Stomach smooth muscle (tissue), 2 donors: ENCODE measurements around the gene NUP50.
A peak's percentile ranks its signal among the peaks of the same experiment; 100 is the strongest.

Experiments
- H3K27ac ChIP-seq: one replicate; pipeline ENCODE4 v1.7.0; 2013; ENCODE audit warnings: mild to moderate bottlenecking, low read length, inconsistent platforms
- H3K27me3 ChIP-seq, 2 donors: one replicate each; pipeline ENCODE4 v1.7.0; 2013; ENCODE audit warnings: low read length in 2 of 2; ENCODE audit not compliant: insufficient read depth in 2 of 2, control insufficient read depth in 1 of 2
- H3K36me3 ChIP-seq, 2 donors: one replicate each; pipeline ENCODE4 v1.7.0; 2013; ENCODE audit warnings: low read length in 2 of 2; ENCODE audit not compliant: control insufficient read depth in 2 of 2, insufficient read depth in 2 of 2
- H3K4me1 ChIP-seq: one replicate; pipeline ENCODE4 v1.7.0; 2013; ENCODE audit warnings: low read length; ENCODE audit not compliant: control insufficient read depth, insufficient read depth
- H3K4me3 ChIP-seq, 2 donors: one replicate each; pipeline ENCODE4 v1.7.0; 2013; ENCODE audit warnings: low read length in 2 of 2
- H3K9ac ChIP-seq, 2 donors: one replicate each; pipeline ENCODE4 v1.7.0; 2013; ENCODE audit warnings: low read length in 2 of 2, mild to moderate bottlenecking in 1 of 2
- H3K9me3 ChIP-seq, 2 donors: one replicate each; pipeline ENCODE4 v1.7.0; 2013; ENCODE audit warnings: low read length in 2 of 2; ENCODE audit not compliant: control insufficient read depth in 2 of 2
- donor health status: healthy.
- donor health status: Pancreatic carcinoma.

Gene NUP50, protein sequence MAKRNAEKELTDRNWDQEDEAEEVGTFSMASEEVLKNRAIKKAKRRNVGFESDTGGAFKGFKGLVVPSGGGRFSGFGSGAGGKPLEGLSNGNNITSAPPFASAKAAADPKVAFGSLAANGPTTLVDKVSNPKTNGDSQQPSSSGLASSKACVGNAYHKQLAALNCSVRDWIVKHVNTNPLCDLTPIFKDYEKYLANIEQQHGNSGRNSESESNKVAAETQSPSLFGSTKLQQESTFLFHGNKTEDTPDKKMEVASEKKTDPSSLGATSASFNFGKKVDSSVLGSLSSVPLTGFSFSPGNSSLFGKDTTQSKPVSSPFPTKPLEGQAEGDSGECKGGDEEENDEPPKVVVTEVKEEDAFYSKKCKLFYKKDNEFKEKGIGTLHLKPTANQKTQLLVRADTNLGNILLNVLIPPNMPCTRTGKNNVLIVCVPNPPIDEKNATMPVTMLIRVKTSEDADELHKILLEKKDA

DNA sequence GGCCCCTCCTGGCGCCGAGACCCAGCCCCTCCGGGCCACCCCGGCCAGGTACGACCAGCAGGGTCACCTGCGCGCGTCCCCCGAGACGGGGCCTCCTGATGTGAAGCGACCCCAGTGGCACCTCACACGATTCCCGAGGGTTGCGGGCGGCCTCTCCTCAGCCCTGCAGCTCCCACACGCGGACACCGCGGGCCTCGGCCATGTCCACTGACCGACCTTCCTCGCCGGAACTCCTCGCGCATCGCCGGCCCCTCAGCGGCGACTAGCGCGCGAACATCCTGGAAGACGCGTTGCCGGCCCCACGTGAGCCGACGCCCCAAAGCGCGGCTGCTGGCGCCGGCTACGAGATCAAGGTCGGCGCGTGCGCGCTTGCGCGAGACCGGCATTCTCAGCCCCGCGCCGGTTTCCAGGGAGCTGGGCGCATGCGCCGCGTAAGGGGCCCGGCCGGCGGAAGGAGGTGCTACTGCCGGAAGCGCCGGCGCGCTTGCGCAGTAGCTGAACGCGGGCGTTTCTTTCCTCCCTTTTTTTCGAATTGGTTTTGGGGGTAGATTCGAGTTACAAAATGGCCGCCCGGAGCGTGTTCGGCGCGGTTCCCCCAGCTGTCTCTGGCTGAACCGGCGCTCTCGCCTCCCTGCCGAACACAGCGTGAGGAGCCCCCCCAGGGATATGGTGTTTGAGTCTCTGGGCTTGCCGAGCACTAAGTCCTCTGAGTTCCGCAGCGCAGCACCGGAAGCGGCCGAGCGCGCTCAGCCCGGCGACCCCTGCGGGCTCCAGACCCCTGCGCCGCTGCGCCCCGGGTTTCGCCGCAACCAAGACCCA, at the start of gene NUP50:
NUP50 (plus strand) TSS at position 475 of the 819 bp plus-strand sequence. CDS start 4,253 bp downstream, outside the sequence.
- Histone ChIP-seq H3K4me1 (peaks cover 20% of the 10 kb centered on the region), H3K4me3 (peak within 1 kb of the TSS; percentile 87 to 90), H3K36me3 (peaks cover 4 to 6% of the 10 kb centered on the region in 2 donors), H3K9ac (peak within 1 kb of the TSS; percentile 78 to 94), H3K27ac (peak within 1 kb of the TSS; percentile 64), H3K9me3 (no peaks in the 10 kb centered on the region), H3K27me3 (no peaks in the 10 kb centered on the region)

DNA sequence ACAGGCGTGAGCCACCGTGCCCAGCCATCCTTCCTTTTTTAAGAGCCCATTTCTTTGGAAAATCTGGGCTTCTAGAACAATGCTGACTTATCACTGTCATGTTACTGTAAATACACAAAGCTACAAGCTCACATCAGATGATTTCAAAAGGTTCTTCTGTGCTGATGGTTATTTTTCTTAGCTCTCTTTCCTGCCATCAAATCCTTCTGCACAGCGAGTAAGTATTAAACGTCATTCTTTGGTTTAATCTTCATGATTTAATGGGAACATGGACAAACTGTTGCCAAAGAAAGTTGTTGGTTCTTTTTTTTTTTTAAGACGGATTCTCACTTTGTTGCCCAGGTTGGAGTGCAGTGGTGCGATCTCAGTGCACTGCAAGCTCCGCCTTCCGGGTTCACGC, 43.3 kb upstream of the NUP50 start:
- Histone ChIP-seq H3K27ac (no peak overlapping the region), H3K9ac (no peak overlapping the region), H3K9me3 (no peaks in the 10 kb centered on the region), H3K4me1 (peaks cover 5% of the 10 kb centered on the region), H3K27me3 (no peaks in the 10 kb centered on the region), H3K4me3 (no peak overlapping the region), H3K36me3 (no peaks in the 10 kb centered on the region)

DNA sequence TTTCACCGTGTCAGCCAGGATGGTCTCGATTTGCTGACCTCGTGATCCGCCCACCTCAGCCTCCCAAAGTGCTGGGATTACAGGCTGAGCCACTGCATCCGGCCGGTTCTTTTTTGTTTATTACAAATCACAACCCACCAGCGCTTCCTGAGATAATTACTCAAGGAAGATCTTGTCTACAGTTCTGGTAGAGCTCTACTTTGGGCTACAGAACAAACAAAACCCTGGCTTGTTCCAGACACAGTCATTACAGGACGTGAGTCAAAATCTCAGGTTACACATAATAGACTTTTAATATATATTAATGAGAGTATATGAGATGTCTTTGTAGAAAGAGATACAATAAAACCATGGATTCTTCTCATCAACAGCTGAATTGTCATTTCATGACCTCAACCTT, 42.8 kb upstream of the NUP50 start:
- H3K27me3 ChIP-seq: no peaks in the 10 kb centered on the region
- H3K4me1 ChIP-seq: peaks cover 7% of the 10 kb centered on the region
- H3K4me3 ChIP-seq: no peak overlapping the region
- H3K9me3 ChIP-seq: no peaks in the 10 kb centered on the region
- H3K27ac ChIP-seq: no peak overlapping the region
- no peaks in the 10 kb centered on the region for H3K36me3 ChIP-seq
- H3K9ac ChIP-seq: no peak overlapping the region

DNA sequence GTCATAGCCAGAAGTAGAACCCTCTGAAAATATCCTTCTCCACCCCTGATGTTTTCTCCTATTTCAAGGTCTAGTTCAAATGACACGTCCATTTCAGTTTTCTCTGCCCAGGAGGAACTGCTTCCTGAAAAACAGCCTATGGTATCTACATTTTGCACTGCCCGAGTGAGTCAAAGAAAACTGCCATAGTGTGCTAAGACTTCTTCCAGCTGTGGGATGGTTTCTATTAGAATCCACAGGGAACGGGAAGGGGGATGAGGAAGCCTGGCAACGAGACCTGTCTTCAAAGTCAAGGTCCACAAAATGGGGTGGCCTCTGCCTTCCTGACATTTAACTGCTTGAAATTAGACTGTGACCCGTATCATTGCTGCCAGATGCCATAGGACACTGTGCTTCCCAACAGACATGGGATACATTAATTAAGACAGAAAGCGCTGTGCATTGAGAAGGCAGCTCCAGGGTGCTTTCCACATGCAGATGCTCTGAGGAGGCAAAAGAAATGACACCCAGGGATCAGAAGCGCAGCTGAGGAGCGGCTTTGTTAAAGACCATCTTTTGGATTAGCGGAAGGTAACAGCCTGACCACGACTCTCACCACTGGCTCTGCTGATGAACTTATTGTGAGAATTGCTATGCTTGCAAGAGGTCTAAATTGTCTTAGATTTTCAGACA, 39.4 kb upstream of the NUP50 start:
- Histone ChIP-seq H3K9me3 (no peaks in the 10 kb centered on the region), H3K4me3 (no peak overlapping the region), H3K4me1 (peaks cover 7% of the 10 kb centered on the region), H3K36me3 (no peaks in the 10 kb centered on the region), H3K9ac (peak overlapping the region in 1 of 2 donors; percentile 11), H3K27ac (no peak overlapping the region), H3K27me3 (no peaks in the 10 kb centered on the region)

DNA sequence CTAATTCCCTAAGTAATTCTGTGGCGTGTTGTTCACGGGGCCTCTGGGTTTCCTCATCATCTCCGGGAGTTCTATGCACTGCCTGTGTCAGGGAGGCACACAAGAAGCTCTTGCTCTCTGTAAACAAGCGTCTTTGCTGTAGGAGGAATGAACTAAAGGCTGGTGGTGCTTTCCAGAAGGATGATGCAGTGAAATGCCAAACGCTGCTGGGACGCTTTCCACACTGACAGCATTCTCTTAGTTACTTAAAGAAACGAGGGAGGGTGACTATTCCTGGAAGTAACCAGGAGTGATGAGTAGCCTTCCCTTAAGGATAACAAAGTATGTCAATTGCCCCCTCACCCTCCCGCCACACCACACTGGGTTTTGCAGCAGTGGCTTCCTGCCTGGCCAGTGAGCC, 38.5 kb upstream of the NUP50 start:
- peak overlapping the region in 1 of 2 donors; percentile 11 for H3K9ac ChIP-seq

DNA sequence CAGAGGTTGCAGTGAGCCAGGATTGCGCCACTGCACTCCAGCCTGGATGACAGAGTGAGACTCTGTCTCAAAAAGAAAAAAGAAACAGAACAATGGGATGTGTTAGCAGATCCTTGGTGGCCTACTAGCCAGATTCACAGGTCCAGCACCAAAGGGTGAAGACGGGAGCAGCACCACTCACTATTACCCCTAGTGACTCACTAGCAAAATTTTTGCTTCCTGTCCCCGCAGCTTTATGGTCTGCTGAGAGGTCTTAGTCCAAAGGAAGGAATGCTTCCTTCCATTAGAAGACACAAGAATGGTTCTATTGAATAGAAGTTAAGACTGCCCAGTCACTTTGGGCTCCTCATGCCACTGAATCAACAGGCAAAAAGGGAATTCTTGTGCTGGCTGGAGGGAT, 35.9 kb upstream of the NUP50 start:
- no peak overlapping the region for H3K27ac ChIP-seq
- no peak overlapping the region for H3K9ac ChIP-seq
- peaks cover 0 to 4% of the 10 kb centered on the region in 2 donors for H3K36me3 ChIP-seq
- H3K4me3 ChIP-seq: no peak overlapping the region
- H3K4me1 ChIP-seq: peaks cover 7% of the 10 kb centered on the region
- H3K9me3 ChIP-seq: no peaks in the 10 kb centered on the region
- H3K27me3 ChIP-seq: no peaks in the 10 kb centered on the region

More for the DNA sequence above, 38.5 kb upstream of the NUP50 start:
- Histone ChIP-seq H3K4me3 (peak overlapping the region in 1 of 2 donors; percentile 54), H3K4me1 (peaks cover 7% of the 10 kb centered on the region), H3K36me3 (no peaks in the 10 kb centered on the region), H3K27me3 (no peaks in the 10 kb centered on the region), H3K27ac (peak overlapping the region; percentile 41), H3K9me3 (no peaks in the 10 kb centered on the region)

DNA sequence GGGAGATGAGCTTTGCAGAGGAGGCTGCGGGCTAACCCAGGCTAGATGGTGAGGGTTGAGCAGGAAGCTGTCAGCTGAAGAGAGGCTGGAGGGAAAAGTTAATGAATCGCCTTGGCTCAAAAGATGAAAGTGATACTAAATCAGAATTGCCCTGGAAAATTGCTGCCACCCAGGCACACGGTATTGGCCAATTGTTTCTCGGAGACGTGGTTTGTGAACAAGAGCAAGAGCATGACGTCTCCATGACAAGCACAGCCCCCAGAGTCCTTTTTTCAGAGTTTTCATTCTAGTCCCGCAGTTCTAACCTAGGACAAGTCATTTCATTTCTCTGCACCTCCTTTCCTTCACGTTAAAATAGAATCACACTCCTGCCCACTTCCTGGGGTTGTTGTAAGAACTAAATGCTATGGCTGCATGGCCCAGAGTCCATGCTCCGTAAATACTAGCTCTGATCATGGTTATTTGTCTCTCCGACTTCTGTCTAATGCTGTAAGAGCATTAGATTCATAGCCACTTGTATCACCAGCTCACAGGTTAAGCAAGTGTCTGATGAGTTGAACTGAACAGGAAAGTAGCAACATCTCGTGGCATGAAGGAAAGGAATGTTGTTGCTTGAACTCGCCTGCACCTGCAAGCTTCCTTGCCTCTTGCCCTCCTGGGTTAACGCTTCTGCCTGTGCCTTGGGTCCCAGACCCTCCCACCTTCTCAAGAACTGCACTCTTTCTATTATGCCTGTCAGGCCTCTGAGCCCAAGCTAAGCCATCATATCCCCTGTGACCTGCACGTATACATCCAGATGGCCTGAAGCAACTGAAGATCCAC, 33.8 kb upstream of the NUP50 start:
- Histone ChIP-seq H3K27ac (no peak overlapping the region), H3K4me1 (peaks cover 7% of the 10 kb centered on the region), H3K4me3 (no peak overlapping the region), H3K9ac (no peak overlapping the region), H3K27me3 (no peaks in the 10 kb centered on the region), H3K9me3 (peaks cover 8 to 11% of the 10 kb centered on the region in 2 donors), H3K36me3 (peaks cover 12% of the 10 kb centered on the region in 2 donors)

DNA sequence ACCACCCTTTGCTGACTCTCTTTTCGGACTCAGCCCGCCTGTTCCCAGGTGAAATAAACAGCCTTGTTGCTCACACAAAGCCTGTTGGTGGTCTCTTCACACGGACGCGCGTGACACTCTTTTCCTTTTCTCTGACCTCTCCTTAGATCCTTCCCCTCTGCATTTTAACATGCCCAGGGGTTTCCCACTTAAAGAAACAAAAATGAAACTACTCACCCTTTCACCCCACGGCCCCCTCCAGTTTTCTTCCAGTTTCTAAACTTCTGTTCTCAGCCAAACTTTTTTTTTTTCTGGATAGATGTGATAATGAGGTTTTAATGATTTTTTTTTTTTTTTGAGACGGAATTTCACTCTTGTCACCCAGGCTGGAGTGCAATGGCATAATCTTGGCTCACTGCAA, 32.8 kb upstream of the NUP50 start:
- H3K9me3 ChIP-seq: peaks cover 10 to 11% of the 10 kb centered on the region in 2 donors
- H3K4me1 ChIP-seq: no peaks in the 10 kb centered on the region
- no peak overlapping the region for H3K9ac ChIP-seq
- H3K4me3 ChIP-seq: no peak overlapping the region
- H3K36me3 ChIP-seq: peaks cover 12 to 17% of the 10 kb centered on the region in 2 donors
- H3K27ac ChIP-seq: no peak overlapping the region
- H3K27me3 ChIP-seq: no peaks in the 10 kb centered on the region

DNA sequence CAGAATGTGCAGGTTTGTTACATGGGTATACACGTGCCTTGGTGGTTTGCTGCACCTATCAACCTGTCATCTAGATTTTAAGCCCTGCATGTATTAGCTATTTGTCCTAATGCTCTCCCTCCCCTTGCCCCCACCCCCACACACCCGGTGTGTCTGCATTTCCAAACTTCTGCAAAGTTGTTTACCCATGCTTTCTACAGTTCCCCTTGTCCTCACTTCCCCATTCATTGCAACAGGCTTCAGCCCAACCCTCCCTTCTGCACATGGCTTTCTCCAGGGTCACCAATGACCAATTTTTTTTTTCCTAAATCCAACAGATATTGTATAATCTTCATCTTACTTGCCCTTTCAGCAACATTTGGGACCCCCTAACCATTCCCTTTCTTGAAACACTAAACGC, 32.0 kb upstream of the NUP50 start:
- Histone ChIP-seq H3K36me3 (peaks cover 12 to 17% of the 10 kb centered on the region in 2 donors), H3K9ac (no peak overlapping the region), H3K27ac (no peak overlapping the region), H3K27me3 (no peaks in the 10 kb centered on the region), H3K9me3 (peaks cover 10 to 11% of the 10 kb centered on the region in 2 donors), H3K4me3 (no peak overlapping the region), H3K4me1 (no peaks in the 10 kb centered on the region)

DNA sequence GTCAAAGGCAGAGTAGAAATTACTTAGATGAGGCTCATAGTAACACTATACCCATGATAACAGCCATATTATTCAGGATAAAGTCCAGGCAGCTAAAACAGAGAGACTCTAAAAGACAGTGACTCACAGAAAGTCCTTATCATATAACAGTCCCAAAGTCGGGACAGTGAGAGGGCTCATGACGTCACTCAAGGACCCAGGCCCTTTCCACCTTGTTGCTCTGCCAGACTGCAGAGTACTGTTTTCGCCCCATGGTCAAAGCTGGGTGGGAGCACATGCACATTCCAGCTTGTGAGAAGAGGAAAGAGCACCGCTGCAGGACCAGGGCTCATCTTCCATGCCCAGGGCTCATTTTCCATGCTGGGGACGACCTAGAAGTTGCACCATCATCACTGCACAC, 29.4 kb upstream of the NUP50 start:
- H3K27me3 ChIP-seq: no peaks in the 10 kb centered on the region
- H3K4me1 ChIP-seq: no peaks in the 10 kb centered on the region
- peaks cover 10 to 11% of the 10 kb centered on the region in 2 donors for H3K9me3 ChIP-seq
- no peak overlapping the region for H3K27ac ChIP-seq
- H3K36me3 ChIP-seq: peaks cover 12 to 17% of the 10 kb centered on the region in 2 donors
- no peak overlapping the region for H3K9ac ChIP-seq
- H3K4me3 ChIP-seq: no peak overlapping the region
